WTC11 (cell line): ENCODE data around the gene AGMAT.
A peak's percentile ranks its signal among the peaks of the same experiment; 100 is the strongest.

ENCODE experiments used
- CBFB ChIP-seq: sonication (generic); formaldehyde crosslinking; IDR thresholded peaks from 2 replicates; pipeline ENCODE4 v1.8.1; 2022; ENCODE audit warnings: mild to moderate bottlenecking, low read depth, missing genetic modification reagents
- ELF4 ChIP-seq: sonication (generic); formaldehyde crosslinking; IDR thresholded peaks from 2 replicates; pipeline ENCODE4 v1.8.1; 2022; ENCODE audit warnings: low read depth, mild to moderate bottlenecking, moderate library complexity, missing genetic modification reagents
- JUN ChIP-seq: sonication (generic); formaldehyde crosslinking; IDR thresholded peaks from 2 replicates; pipeline ENCODE4 v1.8.0; 2023; ENCODE audit warnings: mild to moderate bottlenecking, missing genetic modification reagents
- NR1H2 ChIP-seq: sonication (generic); formaldehyde crosslinking; IDR thresholded peaks from 2 replicates; pipeline ENCODE4 v1.9.0; 2021; ENCODE audit warnings: mild to moderate bottlenecking, moderate library complexity, missing genetic modification reagents
- NR2C2 ChIP-seq: sonication (generic); formaldehyde crosslinking; IDR thresholded peaks from 2 replicates; pipeline ENCODE4 v1.8.0; 2022; ENCODE audit warnings: mild to moderate bottlenecking, missing genetic modification reagents
- SP1 ChIP-seq: sonication (generic); formaldehyde crosslinking; conservative IDR thresholded peaks from 2 replicates; pipeline ENCODE4 v1.8.1; 2022; ENCODE audit warnings: missing genetic modification reagents
- TF ChIP-seq, protein P1 (sequence below): sonication (generic); formaldehyde crosslinking; IDR thresholded peaks from 2 replicates; pipeline ENCODE4 v1.8.0; 2022; ENCODE audit warnings: mild to moderate bottlenecking, missing genetic modification reagents
- TF ChIP-seq, protein P2 (sequence below): fragments of 200-600 bp; IDR thresholded peaks from 2 replicates; pipeline ENCODE4 v1.8.0; 2022; ENCODE audit warnings: antibody characterized with exemption
- TF ChIP-seq, protein P3 (sequence below): sonication (generic); formaldehyde crosslinking; IDR thresholded peaks from 2 replicates; pipeline ENCODE4 v1.8.0; 2022; ENCODE audit warnings: mild to moderate bottlenecking, missing genetic modification reagents
- TF ChIP-seq, protein P4 (sequence below): sonication (generic); formaldehyde crosslinking; IDR thresholded peaks from 2 replicates; pipeline ENCODE4 v1.8.0; 2022; ENCODE audit warnings: mild to moderate bottlenecking, missing genetic modification reagents
- TF ChIP-seq, protein P5 (sequence below): sonication (generic); formaldehyde crosslinking; IDR thresholded peaks from 2 replicates; pipeline ENCODE4 v1.8.1; 2023; ENCODE audit warnings: mild to moderate bottlenecking, missing genetic modification reagents, moderate library complexity

DNA sequence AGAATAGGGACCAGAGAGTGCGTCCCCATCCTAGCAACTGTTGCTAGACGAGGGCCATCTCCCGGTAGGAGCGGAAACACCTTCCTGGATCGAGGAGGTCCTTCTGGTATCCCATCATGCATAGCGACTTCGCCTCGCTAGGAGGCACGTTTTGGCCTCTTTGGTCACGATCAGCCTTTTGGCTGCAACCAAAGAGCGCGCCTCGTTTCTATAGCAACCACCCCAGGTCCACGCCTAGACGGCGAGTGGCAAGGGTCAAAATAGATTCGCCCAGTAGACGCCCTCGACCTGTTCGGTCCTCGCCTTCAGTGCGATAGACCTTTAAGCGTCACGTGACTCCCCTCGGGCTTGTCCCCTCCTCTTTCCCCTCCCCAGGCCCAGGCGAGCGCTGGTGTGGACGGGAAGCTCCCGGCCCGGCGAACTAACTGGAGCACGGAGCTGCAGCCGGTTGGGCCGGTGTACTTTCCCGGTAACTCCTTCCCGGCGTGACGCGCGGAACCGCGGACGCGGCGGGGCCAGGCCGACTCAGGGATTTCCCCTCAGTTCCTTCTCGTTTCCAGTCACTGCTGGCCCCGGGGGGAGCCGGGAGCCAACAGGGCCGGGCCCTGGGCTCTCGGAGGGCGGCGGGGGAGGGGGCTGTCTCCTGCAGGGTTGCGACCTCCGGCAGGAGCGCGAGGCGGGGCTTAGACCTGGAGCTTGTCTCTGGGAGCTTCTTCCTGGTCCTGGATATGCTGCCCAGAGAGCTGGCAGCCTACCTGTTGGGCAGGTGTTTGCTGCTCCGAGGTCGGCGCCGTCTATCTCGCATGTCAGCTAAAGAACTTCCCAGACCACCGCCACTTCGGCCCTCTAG, 58.1 kb downstream of the AGMAT start, which contains the start of gene DNAJC16:
- TF ChIP-seq CBFB (CRISPR knock-in tag) (no peak), JUN (CRISPR knock-in tag) (no peak), ELF4 (CRISPR knock-in tag) (no peak), NR2C2 (CRISPR knock-in tag) (no peak), NR1H2 (CRISPR knock-in tag) (no peak), SP1 (CRISPR knock-in tag) (peak; percentile 86)
- TF ChIP-seq, protein P1, sequence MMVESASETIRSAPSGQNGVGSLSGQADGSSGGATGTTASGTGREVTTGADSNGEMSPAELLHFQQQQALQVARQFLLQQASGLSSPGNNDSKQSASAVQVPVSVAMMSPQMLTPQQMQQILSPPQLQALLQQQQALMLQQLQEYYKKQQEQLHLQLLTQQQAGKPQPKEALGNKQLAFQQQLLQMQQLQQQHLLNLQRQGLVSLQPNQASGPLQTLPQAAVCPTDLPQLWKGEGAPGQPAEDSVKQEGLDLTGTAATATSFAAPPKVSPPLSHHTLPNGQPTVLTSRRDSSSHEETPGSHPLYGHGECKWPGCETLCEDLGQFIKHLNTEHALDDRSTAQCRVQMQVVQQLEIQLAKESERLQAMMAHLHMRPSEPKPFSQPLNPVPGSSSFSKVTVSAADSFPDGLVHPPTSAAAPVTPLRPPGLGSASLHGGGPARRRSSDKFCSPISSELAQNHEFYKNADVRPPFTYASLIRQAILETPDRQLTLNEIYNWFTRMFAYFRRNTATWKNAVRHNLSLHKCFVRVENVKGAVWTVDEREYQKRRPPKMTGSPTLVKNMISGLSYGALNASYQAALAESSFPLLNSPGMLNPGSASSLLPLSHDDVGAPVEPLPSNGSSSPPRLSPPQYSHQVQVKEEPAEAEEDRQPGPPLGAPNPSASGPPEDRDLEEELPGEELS, result 0 out of 2 replicates have a peak, but pooled peaks have one; percentile 67
- TF ChIP-seq, protein P2, sequence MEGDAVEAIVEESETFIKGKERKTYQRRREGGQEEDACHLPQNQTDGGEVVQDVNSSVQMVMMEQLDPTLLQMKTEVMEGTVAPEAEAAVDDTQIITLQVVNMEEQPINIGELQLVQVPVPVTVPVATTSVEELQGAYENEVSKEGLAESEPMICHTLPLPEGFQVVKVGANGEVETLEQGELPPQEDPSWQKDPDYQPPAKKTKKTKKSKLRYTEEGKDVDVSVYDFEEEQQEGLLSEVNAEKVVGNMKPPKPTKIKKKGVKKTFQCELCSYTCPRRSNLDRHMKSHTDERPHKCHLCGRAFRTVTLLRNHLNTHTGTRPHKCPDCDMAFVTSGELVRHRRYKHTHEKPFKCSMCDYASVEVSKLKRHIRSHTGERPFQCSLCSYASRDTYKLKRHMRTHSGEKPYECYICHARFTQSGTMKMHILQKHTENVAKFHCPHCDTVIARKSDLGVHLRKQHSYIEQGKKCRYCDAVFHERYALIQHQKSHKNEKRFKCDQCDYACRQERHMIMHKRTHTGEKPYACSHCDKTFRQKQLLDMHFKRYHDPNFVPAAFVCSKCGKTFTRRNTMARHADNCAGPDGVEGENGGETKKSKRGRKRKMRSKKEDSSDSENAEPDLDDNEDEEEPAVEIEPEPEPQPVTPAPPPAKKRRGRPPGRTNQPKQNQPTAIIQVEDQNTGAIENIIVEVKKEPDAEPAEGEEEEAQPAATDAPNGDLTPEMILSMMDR, result no peak
- TF ChIP-seq, protein P3, sequence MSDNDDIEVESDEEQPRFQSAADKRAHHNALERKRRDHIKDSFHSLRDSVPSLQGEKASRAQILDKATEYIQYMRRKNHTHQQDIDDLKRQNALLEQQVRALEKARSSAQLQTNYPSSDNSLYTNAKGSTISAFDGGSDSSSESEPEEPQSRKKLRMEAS (CRISPR knock-in tag), result peak; percentile 69
- TF ChIP-seq, protein P4, sequence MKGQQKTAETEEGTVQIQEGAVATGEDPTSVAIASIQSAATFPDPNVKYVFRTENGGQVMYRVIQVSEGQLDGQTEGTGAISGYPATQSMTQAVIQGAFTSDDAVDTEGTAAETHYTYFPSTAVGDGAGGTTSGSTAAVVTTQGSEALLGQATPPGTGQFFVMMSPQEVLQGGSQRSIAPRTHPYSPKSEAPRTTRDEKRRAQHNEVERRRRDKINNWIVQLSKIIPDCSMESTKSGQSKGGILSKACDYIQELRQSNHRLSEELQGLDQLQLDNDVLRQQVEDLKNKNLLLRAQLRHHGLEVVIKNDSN (CRISPR knock-in tag), result peak; percentile 99
- TF ChIP-seq, protein P5, sequence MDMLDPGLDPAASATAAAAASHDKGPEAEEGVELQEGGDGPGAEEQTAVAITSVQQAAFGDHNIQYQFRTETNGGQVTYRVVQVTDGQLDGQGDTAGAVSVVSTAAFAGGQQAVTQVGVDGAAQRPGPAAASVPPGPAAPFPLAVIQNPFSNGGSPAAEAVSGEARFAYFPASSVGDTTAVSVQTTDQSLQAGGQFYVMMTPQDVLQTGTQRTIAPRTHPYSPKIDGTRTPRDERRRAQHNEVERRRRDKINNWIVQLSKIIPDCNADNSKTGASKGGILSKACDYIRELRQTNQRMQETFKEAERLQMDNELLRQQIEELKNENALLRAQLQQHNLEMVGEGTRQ (CRISPR knock-in tag), result peak; percentile 100
